ENCODE data around the gene PRPH. TPM values are rescaled to one million over a fixed set of nuclear protein-coding genes. Genes with fewer than 3 reads are reported as not detected.

PRPH gene
- total and polyA plus RNA-seq, 9 of the 15 experiments (the other 6 are each of a cell fraction or from before 2014, with no cell fraction given) = 0.27 to 1.9 (median 1.3) TPM; not detected in 1

DNA sequence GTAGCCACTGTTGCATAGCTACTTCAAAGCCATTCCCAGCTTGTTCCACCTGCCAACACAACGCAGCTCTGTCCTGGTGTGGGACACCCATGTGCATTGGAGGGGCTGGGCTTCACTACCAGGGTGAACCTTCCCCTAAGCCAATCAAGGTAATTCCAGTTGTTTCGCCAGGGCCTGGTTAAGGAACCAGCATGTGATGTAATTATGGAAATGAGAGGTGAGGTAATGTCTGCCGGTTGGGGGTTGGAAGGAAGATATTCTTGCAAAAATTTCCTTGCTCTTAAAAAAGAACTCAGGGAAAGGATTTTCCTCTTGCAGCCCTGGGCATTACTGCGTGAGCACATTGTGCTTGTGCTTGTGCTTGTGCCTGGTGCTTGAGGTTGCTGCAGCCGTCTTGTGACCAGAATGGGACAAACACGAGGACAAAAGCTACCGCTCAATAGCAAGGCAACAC lies 15.2 kb upstream of the PRPH start:
- intact Hi-C loops (cut with micrococcal nuclease) = no loop called here
- WGBS (ENCODE audit: insufficient coverage, low coverage, missing lambda C conversion rate) = 38% methylated on average over 7 of the region's 7 CpGs
- H3K4me3 ChIP-seq = no peak overlapping the region
- no peak overlapping the region for H3K27ac ChIP-seq (ENCODE audit: extremely low read depth, low read depth, low read length)
- peaks cover 13 to 16% of the 10 kb centered on the region in 2 experiments for H3K4me1 ChIP-seq (replicated peaks in 1 of 2; ENCODE audit: control insufficient read depth in 2 of 2, insufficient read depth in 2 of 2, low read length in 2 of 2)
- H3K9me3 ChIP-seq (replicated peaks; ENCODE audit: control insufficient read depth, insufficient read depth, low read depth, low read length) = no peaks in the 10 kb centered on the region
- no peaks in the 10 kb centered on the region for H3K9me1 ChIP-seq (ENCODE audit: control insufficient read depth, insufficient read depth, low read length)
- CTCF ChIA-PET (ENCODE audit: low intra/inter-chr PET ratio) = no interaction called here
- no TSS peak for BruUV-seq (replicated peaks)
- H3K9ac ChIP-seq (ENCODE audit: insufficient read depth in 1 of 2, low read depth in 2 of 2, low read length in 2 of 2) = peak overlapping the region in 1 of 2 experiments; percentile 49; a peak in 1 of 4 replicates
- no peaks in the 10 kb centered on the region for H3K36me3 ChIP-seq (ENCODE audit: control insufficient read depth, insufficient read depth, low read length)
- DNase-seq (ENCODE audit: extremely low read depth in 1 of 4, low spot score in 3 of 4) = peak in 1 of 4 experiments; percentile 5
- no peaks in the 10 kb centered on the region; the same call in 2 of the 3 replicates for H3K79me2 ChIP-seq (ENCODE audit: control insufficient read depth, insufficient read depth, low read length)
- peaks cover 6% of the 10 kb centered on the region for H4K20me1 ChIP-seq (replicated peaks; ENCODE audit: control insufficient read depth, insufficient read depth, low read length)
- no peak for FAIRE-seq
- no peaks in the 10 kb centered on the region for H3K27me3 ChIP-seq (ENCODE audit: control insufficient read depth in 2 of 2, insufficient read depth in 2 of 2, low read length in 2 of 2)
- in situ Hi-C loops (cut with MboI) = no loop called here
- H2AFZ ChIP-seq (ENCODE audit: low read depth, low read length) = peak overlapping the region; percentile 40
- H3K4me2 ChIP-seq (ENCODE audit: insufficient read depth, low read length) = no peak overlapping the region
- POLR2A ChIA-PET = interaction anchor here (0.6 to 7.5 kb wide), 5 partner anchors 9 to 1817 kb away, joined by 3 to 141 read pairs (median 4); partner anchors contain the start of genes SPATS2 and TUBA1C
- ATAC-seq = no peak
- TF ChIP-seq PCBP2 (IDR thresholded peaks at IDR 0.05; ENCODE audit: low read depth, low read length, poor library complexity, severe bottlenecking) (no peak), ZZZ3 (IDR thresholded peaks at IDR 0.05) (no peak), BRD9 (IDR thresholded peaks at IDR 0.05; ENCODE audit: low read depth, partially characterized antibody) (no peak), TEAD4 (IDR thresholded peaks at IDR 0.05; ENCODE audit: low read length) (no peak), TEAD4 (CRISPR knock-in tag; IDR thresholded peaks at IDR 0.05; ENCODE audit: borderline replicate concordance) (no peak), LEF1 (IDR thresholded peaks at IDR 0.05) (no peak), ZNF668 (CRISPR knock-in tag; IDR thresholded peaks at IDR 0.05) (no peak)
- TF ChIP-seq, protein P1, sequence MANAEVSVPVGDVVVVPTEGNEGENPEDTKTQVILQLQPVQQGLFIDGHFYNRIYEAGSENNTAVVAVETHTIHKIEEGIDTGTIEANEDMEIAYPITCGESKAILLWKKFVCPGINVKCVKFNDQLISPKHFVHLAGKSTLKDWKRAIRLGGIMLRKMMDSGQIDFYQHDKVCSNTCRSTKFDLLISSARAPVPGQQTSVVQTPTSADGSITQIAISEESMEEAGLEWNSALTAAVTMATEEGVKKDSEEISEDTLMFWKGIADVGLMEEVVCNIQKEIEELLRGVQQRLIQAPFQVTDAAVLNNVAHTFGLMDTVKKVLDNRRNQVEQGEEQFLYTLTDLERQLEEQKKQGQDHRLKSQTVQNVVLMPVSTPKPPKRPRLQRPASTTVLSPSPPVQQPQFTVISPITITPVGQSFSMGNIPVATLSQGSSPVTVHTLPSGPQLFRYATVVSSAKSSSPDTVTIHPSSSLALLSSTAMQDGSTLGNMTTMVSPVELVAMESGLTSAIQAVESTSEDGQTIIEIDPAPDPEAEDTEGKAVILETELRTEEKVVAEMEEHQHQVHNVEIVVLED (CRISPR knock-in tag; IDR thresholded peaks at IDR 0.05) = no peak
- TF ChIP-seq, protein P2, sequence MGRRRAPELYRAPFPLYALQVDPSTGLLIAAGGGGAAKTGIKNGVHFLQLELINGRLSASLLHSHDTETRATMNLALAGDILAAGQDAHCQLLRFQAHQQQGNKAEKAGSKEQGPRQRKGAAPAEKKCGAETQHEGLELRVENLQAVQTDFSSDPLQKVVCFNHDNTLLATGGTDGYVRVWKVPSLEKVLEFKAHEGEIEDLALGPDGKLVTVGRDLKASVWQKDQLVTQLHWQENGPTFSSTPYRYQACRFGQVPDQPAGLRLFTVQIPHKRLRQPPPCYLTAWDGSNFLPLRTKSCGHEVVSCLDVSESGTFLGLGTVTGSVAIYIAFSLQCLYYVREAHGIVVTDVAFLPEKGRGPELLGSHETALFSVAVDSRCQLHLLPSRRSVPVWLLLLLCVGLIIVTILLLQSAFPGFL (CRISPR knock-in tag; IDR thresholded peaks at IDR 0.05) = no peak
- TF ChIP-seq, protein P3, sequence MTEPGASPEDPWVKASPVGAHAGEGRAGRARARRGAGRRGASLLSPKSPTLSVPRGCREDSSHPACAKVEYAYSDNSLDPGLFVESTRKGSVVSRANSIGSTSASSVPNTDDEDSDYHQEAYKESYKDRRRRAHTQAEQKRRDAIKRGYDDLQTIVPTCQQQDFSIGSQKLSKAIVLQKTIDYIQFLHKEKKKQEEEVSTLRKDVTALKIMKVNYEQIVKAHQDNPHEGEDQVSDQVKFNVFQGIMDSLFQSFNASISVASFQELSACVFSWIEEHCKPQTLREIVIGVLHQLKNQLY (CRISPR knock-in tag; conservative IDR thresholded peaks at IDR 0.05) = no peak
- TF ChIP-seq, protein P4, sequence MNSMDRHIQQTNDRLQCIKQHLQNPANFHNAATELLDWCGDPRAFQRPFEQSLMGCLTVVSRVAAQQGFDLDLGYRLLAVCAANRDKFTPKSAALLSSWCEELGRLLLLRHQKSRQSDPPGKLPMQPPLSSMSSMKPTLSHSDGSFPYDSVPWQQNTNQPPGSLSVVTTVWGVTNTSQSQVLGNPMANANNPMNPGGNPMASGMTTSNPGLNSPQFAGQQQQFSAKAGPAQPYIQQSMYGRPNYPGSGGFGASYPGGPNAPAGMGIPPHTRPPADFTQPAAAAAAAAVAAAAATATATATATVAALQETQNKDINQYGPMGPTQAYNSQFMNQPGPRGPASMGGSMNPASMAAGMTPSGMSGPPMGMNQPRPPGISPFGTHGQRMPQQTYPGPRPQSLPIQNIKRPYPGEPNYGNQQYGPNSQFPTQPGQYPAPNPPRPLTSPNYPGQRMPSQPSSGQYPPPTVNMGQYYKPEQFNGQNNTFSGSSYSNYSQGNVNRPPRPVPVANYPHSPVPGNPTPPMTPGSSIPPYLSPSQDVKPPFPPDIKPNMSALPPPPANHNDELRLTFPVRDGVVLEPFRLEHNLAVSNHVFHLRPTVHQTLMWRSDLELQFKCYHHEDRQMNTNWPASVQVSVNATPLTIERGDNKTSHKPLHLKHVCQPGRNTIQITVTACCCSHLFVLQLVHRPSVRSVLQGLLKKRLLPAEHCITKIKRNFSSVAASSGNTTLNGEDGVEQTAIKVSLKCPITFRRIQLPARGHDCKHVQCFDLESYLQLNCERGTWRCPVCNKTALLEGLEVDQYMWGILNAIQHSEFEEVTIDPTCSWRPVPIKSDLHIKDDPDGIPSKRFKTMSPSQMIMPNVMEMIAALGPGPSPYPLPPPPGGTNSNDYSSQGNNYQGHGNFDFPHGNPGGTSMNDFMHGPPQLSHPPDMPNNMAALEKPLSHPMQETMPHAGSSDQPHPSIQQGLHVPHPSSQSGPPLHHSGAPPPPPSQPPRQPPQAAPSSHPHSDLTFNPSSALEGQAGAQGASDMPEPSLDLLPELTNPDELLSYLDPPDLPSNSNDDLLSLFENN (IDR thresholded peaks at IDR 0.05; ENCODE audit: low read depth in 2 of 2, low read length in 2 of 2) = no peak
- TF ChIP-seq, protein P5, sequence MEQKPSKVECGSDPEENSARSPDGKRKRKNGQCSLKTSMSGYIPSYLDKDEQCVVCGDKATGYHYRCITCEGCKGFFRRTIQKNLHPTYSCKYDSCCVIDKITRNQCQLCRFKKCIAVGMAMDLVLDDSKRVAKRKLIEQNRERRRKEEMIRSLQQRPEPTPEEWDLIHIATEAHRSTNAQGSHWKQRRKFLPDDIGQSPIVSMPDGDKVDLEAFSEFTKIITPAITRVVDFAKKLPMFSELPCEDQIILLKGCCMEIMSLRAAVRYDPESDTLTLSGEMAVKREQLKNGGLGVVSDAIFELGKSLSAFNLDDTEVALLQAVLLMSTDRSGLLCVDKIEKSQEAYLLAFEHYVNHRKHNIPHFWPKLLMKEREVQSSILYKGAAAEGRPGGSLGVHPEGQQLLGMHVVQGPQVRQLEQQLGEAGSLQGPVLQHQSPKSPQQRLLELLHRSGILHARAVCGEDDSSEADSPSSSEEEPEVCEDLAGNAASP (IDR thresholded peaks at IDR 0.05) = no peak

Measured in K562 (cell line).